GM18502 (cell line): ENCODE results near the gene RAD51B.
"Not testable (repeated sequence)": the region's sequence is repeated elsewhere in the genome, so short reads cannot be mapped to it uniquely, and the experiment has no call there.

Experiments
- ATAC-seq: cut with Tn5 transposase; IDR thresholded peaks from one replicate; pipeline ENCODE4 v1.9.1; 2021; ENCODE audit warnings: mild to moderate bottlenecking; ENCODE audit not compliant: unreplicated experiment, poor library complexity

The RAD51B gene

DNA sequence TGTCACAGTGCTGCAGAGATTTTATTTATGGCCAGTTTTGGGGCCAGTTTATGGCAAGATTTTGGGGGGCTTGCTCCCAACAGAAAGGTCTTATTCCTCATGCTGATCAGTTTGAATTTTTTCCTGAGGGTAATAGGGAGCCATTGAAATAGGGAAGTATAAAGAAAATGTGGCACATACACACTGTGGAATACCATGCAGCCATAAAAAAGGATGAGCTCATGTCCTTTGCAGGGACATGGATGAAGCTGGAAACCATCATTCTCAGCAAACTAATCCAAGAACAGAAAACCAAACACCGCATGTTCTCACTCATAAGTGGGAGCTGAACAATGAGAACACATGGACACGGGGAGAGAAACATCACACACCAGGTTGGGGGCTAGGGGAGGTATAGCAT lies 483.4 kb downstream of the RAD51B start:
- not testable (repeated sequence) for ATAC-seq

DNA sequence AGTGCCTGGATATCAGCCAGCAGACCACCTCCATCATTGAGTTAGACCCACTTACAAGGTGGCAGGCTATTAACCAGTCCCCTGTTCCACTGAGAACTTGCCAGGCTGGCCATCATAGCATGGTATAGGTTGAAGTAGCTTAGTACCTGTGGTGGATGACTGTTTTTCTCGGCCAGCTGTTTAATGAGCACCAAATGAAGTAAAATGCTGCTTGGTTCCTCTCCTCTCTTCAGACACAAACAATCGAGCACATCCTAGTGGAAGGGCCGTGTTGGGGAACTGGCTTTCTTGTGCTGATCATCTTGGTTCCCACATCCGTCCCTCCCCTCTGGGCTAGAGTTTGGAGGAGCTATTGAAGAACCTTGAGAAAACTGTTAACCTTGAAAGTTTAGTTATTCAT lies 486.2 kb downstream of the RAD51B start:
- peak; percentile 30 for ATAC-seq

DNA sequence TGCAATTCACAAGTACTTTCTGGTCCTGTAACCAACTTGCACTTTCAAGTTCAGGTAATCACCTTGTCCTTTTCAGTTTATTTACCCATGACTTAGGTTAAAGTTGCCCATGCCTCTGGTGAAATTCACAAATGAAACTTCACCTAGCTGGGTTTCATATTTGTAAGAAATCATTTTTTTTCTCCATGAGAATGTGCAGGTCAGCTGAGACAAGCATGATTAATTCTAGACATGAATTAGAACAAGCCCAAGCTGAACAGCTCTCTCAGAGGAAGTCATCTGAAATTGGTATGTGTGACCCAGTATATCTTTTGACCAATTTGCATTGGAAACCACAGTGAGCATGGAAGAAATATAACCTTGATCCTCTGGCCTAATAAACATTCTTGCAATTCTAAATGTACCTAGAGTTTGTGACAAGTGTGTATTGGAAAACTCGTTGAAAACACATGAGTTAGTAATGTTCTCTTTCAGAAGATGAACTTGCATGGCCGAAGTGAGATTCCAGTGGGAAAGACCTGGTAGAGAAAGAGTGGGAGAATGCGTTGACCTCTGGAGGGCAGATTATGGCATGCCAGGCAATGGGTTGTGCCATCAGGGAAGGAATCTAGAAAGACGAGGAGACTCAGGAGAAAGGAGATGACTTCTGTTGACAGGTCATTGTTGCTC lies 486.8 kb downstream of the RAD51B start:
- ATAC-seq: peak; percentile 74

DNA sequence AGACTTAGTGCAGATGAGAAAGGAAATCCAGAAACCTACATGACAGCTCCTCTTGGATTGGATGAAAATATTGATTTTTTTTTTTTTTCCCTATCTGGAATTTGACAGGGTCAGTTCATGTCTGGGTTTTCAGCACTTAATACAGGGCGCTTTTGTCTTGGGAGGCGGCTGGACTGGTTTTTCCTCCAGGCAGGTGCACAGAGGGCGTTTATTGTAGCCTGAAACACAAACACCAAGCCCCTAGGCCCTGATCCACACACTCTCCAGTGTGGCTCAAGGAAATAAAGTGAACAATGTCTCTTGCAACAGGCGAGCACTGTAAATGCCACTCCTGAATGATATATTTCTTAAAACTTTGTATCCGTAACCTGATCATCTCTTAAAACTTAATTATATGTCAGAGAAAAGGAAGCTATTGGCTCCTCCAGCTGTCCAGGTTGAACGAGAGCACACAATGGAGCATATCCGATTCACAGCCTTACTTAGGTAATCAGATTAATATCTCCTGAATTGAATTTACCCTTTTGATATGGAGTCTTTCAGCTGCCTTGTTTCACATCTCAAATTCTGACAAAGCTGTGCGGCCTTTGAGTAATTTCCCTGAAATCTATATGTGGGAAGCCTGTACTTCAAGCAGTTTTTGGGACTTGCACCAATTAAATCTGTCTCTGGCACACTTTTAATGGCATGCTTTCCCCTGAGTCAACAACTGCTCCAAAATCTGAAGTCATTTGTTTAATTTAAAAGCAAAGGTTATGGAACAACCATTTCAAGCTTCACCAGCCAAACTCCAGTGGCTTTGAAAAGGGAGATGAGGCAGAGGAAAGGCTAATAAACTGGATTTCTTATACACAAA lies 487.6 kb downstream of the RAD51B start:
- ATAC-seq: no peak

DNA sequence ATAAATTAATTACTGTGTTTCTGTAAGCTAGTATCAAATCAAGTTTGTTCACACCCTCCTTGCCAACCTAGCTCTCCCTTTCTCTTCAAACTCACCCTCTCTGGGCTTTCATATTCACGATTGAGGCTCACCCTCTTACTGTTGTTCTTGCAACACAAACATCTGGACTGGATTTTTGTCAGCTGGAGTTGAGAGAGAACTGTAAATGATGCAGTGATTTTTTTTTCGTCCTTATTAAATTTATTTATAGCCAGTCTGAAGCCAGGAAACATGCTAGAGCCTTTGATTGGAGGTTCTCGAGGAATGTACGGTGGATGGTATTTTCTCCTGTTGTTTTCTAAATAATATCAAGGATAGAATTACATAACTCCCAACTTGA lies 488.2 kb downstream of the RAD51B start:
- ATAC-seq: no peak

DNA sequence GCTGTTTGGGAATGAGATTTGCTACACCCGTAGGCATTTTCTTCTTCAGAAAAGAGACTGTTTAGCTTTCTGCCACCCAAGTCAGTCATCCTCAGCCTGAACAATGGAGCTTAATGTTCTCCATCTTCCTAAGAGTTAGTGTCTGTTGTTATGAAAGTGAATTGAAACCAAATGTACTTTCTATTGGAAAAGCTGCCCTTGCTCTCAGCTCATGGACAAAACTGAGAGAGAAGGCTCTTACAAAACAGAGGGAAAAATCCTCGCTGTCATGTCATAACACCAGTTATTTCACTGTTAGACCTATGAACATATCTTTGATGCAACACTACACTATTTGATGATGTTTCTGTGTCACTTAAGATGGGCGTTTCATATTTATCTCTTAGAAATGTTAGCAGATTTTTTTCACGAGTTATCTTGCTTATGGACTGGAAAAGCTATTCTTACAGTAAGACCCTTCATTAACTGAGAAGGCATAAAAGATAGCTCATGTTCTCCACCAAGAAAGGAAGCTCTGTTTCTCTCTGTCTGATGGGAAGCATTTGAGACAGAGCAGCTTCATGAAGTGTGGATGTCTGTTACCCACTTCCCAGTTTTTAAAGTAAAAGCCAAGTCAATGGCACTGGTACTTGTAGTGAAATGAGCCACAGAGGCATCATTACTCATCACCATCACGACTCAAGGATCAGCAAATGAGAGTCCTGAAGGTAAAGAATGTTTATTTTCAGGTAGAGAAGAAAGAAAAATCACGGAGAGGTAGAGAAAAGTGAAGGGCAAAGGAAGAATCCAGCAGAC lies 489.3 kb downstream of the RAD51B start:
- ATAC-seq: no peak

DNA sequence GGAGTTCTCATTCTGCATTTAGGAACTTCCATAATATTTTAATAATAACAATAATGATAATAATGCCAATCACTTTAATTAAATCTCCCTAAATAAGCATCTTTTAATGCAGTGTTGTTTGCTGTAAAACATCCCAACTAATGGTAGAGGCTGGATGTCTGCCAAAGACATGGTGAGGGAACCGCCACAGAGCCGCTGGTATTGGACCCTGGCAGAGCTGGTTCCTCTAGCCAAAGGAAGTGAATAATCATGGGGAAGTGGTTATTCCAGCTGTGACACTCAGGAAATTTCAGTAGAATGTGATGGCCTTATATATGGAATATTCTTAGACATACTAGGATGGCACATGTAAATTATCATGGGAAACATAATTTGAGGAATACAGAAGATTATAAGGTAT lies 490.0 kb downstream of the RAD51B start:
- no peak for ATAC-seq

DNA sequence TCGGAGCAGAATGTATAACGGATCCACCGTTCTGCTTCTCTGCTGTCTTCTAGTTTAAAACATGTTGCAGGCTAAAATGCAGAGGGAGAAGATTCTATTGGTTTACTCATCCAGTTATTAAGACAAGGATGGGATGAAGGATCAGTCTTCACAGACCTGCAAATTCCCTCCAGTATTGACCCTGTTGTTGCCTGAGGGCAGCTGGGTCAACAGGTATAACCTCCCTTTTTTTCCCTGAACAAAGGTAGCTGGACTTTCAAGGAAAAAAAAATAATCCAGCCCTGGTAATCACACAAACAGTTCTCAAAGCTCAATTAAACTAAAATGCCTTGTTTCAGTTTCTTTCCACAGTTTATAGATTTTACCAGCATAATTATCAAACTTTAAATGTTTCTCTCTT lies 492.7 kb downstream of the RAD51B start:
- ATAC-seq: no peak

DNA sequence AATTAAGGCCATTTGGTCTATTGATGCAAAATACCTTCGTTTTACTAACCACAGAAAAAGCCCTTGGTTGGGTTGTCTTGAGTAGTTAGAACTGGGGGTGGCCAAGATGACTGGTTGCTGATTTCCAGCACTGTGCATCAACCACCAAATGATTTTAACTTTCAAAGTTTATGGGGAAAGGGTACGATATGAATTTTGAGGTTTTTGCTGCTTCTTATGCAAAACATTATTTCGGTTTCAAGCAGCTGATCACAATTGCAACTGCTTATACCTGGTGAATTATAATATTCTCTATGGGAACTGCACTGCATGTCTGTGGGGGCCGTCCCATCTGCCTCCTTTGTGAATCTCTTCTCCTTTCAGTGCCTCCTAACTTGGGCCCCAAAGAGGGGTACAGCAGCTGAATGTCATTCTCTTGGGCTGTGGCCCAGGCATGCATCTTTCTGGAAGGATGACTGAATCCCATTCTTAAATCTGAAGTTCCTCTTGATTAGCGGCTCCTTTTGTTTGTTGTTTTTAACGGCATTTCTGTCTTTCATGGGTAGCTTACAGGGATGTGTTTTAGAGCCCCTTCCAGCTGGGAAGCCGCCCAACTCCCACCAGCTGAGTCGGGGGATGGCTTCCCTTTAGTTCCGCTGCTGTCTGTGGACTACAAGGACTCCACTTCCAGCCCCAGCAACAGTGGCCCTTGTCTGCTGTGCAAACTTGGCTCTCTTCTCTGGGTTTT lies 493.5 kb downstream of the RAD51B start:
- ATAC-seq: peak; percentile 91

DNA sequence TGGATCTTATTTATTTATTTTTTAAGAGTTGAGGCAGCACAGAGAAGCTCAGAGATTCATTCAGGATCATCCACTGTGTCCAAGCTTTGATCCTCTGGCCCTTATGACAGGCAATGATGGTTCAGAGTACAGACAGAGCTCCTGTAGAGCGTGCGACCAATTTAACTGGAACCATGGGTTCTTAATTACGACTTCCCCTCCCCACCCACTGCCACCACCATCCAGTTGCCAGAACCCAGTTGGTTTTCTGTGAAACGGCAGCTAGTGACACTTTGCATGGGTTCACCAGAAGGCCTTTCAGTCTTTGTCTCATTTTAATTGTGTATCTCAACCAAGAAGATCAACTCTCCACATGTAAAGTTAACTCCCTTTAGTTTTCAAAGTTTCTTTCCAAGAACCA lies 495.1 kb downstream of the RAD51B start:
- no peak for ATAC-seq

DNA sequence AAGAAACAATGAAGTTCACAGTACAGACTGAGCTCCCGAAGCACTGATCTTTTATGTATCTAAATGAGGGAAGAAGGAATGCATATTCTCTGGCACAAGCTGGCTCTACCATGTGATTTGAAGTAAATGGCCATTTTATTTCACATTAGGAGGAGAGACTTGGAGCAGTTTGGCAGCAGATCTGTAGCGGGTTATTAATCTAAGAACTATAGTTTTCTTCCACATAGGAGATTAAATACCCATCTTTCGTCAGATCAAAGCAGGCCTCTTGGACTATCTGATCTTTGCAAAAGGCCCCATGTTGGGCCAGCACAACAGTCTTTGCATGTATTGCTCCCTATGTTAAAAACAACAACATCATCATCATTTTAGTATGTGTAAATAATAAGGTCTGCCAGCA lies 495.5 kb downstream of the RAD51B start:
- ATAC-seq: no peak

DNA sequence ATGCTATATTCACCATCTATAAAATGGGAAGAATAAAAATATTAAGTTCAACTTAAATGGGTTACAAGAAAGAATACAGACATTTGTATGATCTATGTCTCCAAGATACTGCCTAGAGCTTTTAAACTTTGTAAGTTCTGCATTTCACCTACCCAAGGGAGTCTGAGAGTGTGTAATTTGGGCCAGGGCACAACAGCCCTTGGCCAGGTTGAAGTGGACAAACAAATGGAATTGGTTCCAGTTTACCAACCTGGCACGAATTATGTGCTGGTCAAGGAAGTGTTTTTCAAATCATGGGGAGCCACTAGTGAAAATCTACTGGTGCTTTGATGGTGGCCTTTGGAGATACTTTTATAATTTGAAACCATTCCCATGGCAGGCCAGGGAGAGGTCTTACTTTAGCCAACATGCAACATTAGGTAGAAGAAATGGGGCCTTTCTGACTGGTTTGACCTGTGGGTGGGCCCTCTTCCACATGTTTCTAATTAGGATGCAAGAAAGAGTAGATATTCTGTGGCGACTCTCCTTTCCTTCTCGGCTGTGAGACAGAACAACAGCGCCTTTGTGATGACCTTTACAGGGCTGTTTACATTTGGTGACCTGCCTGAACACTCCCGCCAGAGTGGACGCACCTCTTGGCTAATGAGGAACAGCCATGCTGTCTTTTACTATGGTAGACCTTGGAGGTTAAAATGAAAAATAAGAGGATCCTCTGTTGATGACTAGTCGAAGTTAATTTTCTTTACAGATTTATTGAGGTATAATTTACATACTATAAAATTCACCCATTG lies 496.7 kb downstream of the RAD51B start:
- no peak for ATAC-seq

DNA sequence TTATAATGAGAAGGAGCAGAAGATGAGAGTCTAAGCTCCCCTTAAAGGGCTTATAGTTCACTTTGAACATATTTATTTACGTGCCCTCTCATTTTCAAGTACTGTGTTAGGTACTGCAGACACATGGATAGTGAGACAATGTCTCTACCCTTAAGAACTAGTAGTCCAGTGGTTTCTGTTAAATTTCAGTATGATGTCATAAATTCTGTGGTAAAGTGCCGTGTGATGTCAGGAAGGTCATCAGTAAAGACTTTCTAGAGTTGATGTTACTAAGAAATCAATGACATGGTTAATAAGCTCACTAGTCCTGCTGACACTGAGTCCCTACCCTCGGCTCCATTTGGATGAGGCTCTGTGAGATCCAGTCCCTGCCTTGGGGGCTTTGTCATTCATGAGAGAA lies 497.7 kb downstream of the RAD51B start:
- ATAC-seq: no peak

DNA sequence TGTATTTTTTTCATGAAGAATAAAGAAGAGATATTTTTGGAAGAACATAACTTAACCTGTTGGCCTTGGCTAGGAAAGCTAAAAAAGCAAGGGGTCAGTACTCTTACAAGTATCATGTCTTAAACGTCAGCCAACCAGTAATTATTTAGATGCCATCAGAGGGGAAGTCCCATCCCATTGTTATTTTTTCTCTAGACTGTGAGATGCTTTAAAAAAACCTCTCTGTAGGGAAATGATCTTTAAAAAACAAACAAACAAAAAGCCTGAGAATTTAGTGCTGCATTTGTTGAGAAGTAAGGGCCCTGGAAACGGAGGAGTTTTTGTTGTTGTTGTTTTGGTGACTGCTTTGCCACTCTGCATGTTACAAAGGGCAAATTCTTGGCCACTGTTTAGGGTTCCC lies 499.2 kb downstream of the RAD51B start:
- no peak for ATAC-seq

DNA sequence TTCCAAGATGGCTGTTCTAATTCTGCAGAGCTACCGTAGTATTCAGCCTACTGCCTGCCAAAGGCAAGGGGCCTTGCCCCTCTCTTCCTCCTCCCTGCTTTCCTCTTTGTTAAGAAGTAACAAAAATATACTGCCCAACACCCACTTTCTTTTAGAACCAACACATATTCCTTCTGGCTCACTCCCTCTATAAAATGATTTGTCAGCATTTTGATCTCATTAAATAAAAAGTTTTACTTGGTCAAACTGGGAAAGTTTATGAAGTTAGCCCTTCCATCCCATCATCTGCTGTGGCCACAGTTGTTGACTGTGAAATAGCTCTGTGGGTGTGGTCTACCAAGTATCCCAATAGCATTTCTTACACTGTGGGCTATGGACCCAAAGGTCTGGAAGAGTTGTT lies 500.9 kb downstream of the RAD51B start:
- ATAC-seq: no peak

DNA sequence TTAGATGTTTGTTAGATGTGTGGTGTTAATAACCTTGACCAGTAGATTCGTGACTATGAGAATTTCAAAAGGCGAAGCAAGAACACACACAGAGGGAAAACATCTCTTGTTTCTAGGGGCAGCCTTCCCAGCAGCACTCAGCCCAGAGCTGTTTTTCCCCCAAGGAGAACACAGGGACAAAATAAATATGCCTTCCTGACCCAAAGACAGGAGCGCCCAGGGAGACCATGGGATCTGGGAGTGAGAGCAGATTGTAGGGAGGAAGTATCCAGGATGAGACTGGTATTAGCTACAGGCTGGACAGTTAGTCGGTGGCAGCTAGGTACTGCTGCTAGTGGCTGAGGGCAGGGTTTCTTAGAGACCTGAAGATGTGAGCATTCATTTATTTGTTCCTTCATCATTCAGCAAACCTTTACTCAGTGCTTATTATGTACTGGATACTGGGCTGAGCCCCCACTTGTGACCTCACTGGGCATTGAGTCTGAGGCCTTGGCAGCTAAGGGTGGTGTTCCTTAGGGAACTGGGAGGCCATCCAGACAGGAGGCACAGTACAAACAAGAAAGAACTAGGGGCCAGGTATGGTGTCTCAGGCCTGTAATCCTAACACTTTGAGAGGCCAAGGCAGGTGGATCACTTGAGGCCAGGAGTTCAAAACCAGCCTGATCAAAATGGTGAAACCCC lies 503.5 kb downstream of the RAD51B start:
- no peak for ATAC-seq

DNA sequence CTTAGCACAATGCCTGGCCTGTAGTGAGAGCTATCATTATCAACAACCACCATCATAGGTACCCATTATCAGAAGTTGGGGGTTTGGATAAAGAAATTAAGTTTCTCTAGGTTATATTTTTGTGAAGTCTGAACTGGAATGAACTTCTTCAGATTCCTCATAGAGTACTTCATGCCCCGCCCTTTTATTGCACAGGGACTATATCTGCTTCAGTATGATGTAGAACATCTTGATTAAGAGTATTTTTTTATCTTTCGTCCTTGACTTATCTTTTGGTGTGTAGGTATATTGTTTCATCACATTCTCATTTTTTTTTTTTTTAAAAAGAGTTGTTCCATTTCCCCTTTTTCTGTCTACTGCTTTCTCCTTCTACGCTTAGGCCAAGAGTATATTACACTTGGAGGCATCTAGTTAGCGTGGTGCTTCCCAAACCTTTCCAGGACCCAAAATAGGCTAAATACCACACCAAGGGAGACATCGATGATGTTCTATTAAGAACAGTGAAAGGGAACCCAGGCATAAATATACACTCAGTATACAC lies 505.8 kb downstream of the RAD51B start:
- ATAC-seq: no peak

DNA sequence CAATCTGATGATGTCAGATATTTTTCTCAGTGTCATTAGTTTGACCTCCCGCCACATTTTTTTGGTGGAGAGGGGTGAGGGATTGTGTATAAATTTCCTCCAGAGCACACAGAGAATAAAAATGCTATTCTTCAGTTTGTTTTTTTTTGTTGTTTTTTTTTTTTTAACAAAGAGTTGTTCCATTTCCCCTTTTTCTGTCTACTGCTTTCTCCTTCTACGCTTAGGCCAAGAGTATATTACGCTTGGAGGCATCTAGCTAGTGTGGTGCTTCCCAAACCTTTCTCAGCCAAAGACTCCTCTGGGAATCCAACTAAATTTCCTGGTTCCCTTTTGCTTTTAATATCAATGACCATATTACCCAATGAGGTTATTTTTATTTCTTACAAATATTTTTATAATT lies 507.7 kb downstream of the RAD51B start:
- ATAC-seq: no peak

DNA sequence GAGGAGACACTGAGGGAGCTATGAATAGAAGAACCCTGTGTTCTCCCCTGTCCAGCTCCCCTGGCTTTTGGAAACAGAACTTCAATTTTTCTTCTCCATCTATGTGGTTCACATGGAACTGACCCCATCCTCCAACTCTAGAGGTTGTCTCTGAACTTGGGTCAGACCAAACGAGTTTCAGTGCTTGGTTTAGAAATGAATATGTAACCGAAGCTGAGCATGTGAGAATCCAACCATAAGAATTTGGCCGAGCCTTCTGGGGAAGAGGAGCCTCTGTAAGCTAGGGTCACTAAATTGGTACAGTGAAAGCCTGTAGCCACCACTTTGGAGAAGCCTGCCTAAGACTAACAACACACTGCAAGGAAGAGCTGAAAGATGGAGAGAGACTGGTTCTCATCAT lies 508.9 kb downstream of the RAD51B start:
- peak; percentile 77 for ATAC-seq
